Smooth muscle cell (in vitro differentiated cells): ENCODE measurements around the gene KLF5. TPM values are rescaled to one million over a fixed set of nuclear protein-coding genes. Genes with fewer than 3 reads are reported as not detected.

ENCODE experiments used
- DNase-seq: peaks from one replicate; lab custom pipeline; 2025; ENCODE audit not compliant: unreplicated experiment; lab: John Stamatoyannopoulos, UW
- H2AFZ ChIP-seq: fragments of 200-600 bp; sonication (generic); 2 replicates; pipeline ENCODE4 v1.6.0; 2016; ENCODE audit warnings: antibody characterized with exemption, low read depth, mild to moderate bottlenecking
- H3F3A ChIP-seq: fragments of 200-600 bp; sonication (generic); 2 replicates; pipeline ENCODE4 v1.6.0; 2017; ENCODE audit warnings: antibody characterized with exemption, low read depth
- H3K27ac ChIP-seq: fragments of 200-600 bp; sonication (generic); 2 replicates; pipeline ENCODE4 v1.5.1; 2016; ENCODE audit warnings: low read depth, mild to moderate bottlenecking
- H3K27me3 ChIP-seq: fragments of 200-600 bp; sonication (generic); 2 replicates; pipeline ENCODE4 v1.6.1; 2016; ENCODE audit warnings: low read depth, mild to moderate bottlenecking
- H3K36me3 ChIP-seq: fragments of 200-600 bp; sonication (generic); 2 replicates; pipeline ENCODE4 v1.5.1; 2016; ENCODE audit warnings: low read depth
- H3K4me1 ChIP-seq: fragments of 200-600 bp; sonication (generic); 2 replicates; pipeline ENCODE4 v1.5.1; 2016; ENCODE audit warnings: low read depth
- H3K4me2 ChIP-seq: fragments of 200-600 bp; sonication (generic); 2 replicates; pipeline ENCODE4 v1.6.0; 2016; ENCODE audit warnings: mild to moderate bottlenecking
- H3K4me3 ChIP-seq: fragments of 200-600 bp; sonication (generic); 2 replicates; pipeline ENCODE4 v1.5.1; 2016; ENCODE audit warnings: mild to moderate bottlenecking
- H3K79me2 ChIP-seq: fragments of 200-600 bp; sonication (generic); 2 replicates; pipeline ENCODE4 v1.6.0; 2016; ENCODE audit warnings: low read depth, mild to moderate bottlenecking
- H3K9ac ChIP-seq: fragments of 200-600 bp; sonication (generic); 2 replicates; pipeline ENCODE4 v1.6.0; 2016; ENCODE audit warnings: low read depth
- H3K9me3 ChIP-seq: fragments of 200-600 bp; sonication (generic); replicated peaks from 2 replicates; pipeline ENCODE4 v1.5.1; 2016; ENCODE audit warnings: low read depth
- H4K20me1 ChIP-seq: fragments of 200-600 bp; sonication (generic); 2 replicates; pipeline ENCODE4 v1.6.0; 2016; ENCODE audit warnings: low read depth
- WGBS: methylation state at CpG from one replicate; pipeline ENCODE4 v1.1.7; 2016; ENCODE audit warnings: low lambda C conversion rate; 5-methylcytosine and 5-hydroxymethylcytosine counted together
- polyA plus RNA-seq: library from polyadenylated mRNA; unstranded; fragments of >200 nt; fragmentation: Nextera tagmentation; extraction: Ambion mirVana; gene quantifications from 2 replicates; pipeline ENCODE4 v1.2.1, GENCODE V29; 2016
- total RNA-seq: library from RNA; depleted of rRNA; stranded (reverse); fragments of >200 nt; gene quantifications from 2 replicates; pipeline ENCODE4 v1.2.3, GENCODE V29; 2014
- TF ChIP-seq, protein P1 (sequence below): fragments of 200-600 bp; sonication (generic); IDR thresholded peaks from 2 replicates; pipeline ENCODE4 v1.5.1; 2017; ENCODE audit warnings: borderline replicate concordance, mild to moderate bottlenecking, antibody characterized with exemption; ENCODE audit not compliant: insufficient read depth, poor library complexity, severe bottlenecking

KLF5 gene
- total and polyA plus RNA-seq, 2 experiments from 2014 or later = 9.7 to 30.0 TPM

DNA sequence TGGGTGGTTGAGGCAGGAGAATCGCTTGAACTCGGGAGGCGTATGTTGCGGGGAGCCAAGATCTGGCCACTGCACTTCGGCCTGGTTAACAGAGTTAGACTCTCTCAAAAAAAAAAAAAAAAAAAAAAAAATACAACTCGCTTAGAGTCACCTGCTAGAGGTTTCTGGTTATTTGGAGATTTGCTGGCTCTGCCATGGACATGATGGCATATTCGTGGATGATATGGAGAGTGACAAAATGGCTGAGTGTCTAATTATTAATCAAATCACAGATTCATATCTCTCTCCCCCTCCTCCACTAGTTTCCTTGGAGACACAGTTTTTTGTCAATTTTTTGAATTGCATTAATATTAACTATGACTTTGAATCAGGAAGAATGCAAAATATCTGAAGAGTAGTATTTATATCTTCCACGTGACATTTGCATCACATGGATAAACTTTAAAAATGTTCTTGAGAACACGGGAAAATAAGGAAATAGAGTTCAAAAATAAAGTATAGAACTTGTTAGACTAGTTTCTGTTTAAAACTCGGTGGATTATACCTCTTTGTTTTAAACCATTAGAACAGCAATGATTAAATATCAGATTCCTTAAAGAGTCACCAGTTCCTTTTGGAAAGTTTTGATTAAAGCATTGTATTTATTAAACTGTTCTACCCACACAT lies 47.8 kb downstream of the KLF5 start:
- Histone ChIP-seq H3F3A (no peaks in the 10 kb centered on the region), H3K9ac (no peak overlapping the region), H3K36me3 (no peaks in the 10 kb centered on the region), H3K4me2 (no peak overlapping the region), H3K27me3 (no peaks in the 10 kb centered on the region), H3K9me3 (no peaks in the 10 kb centered on the region), H3K4me1 (no peaks in the 10 kb centered on the region), H3K79me2 (no peaks in the 10 kb centered on the region), H3K4me3 (no peak overlapping the region), H4K20me1 (no peaks in the 10 kb centered on the region), H3K27ac (no peak overlapping the region), H2AFZ (no peak overlapping the region)
- DNase-seq = no peak
- TF ChIP-seq, protein P1, sequence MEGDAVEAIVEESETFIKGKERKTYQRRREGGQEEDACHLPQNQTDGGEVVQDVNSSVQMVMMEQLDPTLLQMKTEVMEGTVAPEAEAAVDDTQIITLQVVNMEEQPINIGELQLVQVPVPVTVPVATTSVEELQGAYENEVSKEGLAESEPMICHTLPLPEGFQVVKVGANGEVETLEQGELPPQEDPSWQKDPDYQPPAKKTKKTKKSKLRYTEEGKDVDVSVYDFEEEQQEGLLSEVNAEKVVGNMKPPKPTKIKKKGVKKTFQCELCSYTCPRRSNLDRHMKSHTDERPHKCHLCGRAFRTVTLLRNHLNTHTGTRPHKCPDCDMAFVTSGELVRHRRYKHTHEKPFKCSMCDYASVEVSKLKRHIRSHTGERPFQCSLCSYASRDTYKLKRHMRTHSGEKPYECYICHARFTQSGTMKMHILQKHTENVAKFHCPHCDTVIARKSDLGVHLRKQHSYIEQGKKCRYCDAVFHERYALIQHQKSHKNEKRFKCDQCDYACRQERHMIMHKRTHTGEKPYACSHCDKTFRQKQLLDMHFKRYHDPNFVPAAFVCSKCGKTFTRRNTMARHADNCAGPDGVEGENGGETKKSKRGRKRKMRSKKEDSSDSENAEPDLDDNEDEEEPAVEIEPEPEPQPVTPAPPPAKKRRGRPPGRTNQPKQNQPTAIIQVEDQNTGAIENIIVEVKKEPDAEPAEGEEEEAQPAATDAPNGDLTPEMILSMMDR = no peak
- WGBS = 88% methylated on average over 10 of the region's 10 CpGs

GRCh38 chr13:73107481-73107880 lies 48.7 kb downstream of the KLF5 start:
- Histone ChIP-seq H3K4me3 (no peak overlapping the region), H2AFZ (no peak overlapping the region), H3F3A (no peaks in the 10 kb centered on the region), H3K9ac (no peak overlapping the region), H3K36me3 (no peaks in the 10 kb centered on the region), H3K27ac (no peak overlapping the region), H3K4me1 (no peaks in the 10 kb centered on the region), H3K9me3 (no peaks in the 10 kb centered on the region), H4K20me1 (no peaks in the 10 kb centered on the region), H3K4me2 (no peak overlapping the region), H3K27me3 (no peaks in the 10 kb centered on the region), H3K79me2 (no peaks in the 10 kb centered on the region)
- DNase-seq = no peak
- TF ChIP-seq, protein P1 = no peak
- WGBS = 38% methylated on average over 3 of the region's 3 CpGs

DNA sequence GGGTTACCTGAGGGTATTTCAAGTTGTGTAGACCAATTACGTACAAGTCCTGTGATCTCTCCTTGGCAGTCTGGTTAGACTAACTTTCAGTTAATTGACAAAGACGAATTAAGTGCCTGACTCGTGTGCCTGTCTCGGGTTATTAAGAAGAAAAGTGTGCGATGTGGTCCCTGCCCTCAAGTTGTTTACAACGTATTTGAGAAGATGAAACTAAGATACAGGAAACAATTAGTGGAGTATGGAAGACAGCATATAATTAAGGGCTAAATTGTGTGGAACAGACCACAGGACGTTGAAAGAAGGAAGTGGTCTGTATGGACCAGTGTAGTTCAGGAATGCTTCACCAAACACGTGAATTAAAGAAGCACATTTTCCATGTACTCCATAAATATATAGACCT lies 49.2 kb downstream of the KLF5 start:
- Histone ChIP-seq H2AFZ (no peak overlapping the region), H3K4me2 (no peak overlapping the region), H3K79me2 (no peaks in the 10 kb centered on the region), H3K9ac (no peak overlapping the region), H3K4me3 (no peak overlapping the region), H4K20me1 (no peaks in the 10 kb centered on the region), H3K36me3 (no peaks in the 10 kb centered on the region), H3K4me1 (no peaks in the 10 kb centered on the region), H3K27ac (no peak overlapping the region), H3K9me3 (no peaks in the 10 kb centered on the region), H3K27me3 (no peaks in the 10 kb centered on the region), H3F3A (no peaks in the 10 kb centered on the region)
- no peak for DNase-seq
- TF ChIP-seq, protein P1 = no peak
- 62% methylated on average over 8 of the region's 8 CpGs for WGBS

- Histone ChIP-seq H3K9me3 (no peaks in the 10 kb centered on the region), H3F3A (no peaks in the 10 kb centered on the region), H3K27me3 (no peaks in the 10 kb centered on the region), H3K9ac (no peak overlapping the region), H3K27ac (no peak overlapping the region), H3K4me1 (no peaks in the 10 kb centered on the region), H3K4me2 (no peak overlapping the region), H3K79me2 (no peaks in the 10 kb centered on the region), H2AFZ (no peak overlapping the region), H3K36me3 (no peaks in the 10 kb centered on the region), H4K20me1 (no peaks in the 10 kb centered on the region), H3K4me3 (no peak overlapping the region)
- no peak for DNase-seq
- 78% methylated on average over 11 of the region's 11 CpGs for WGBS
- TF ChIP-seq, protein P1 = no peak
Measured at GRCh38 chr13:73109288-73109899, 50.6 kb downstream of the KLF5 start.
